ENCODE measurements around the gene CCNB2.
"Not testable (repeated sequence)": the region's sequence is repeated elsewhere in the genome, so short reads cannot be mapped to it uniquely, and the experiment has no call there.

CCNB2 gene

GRCh38 chr15:59104912-59105732, at the start of gene CCNB2:
Gene CCNB2 (plus strand): TSS chr15:59105146. CDS start chr15:59105269, 123 bp downstream.
- DNase-seq (ENCODE audit: low read depth, low spot score) = peak; percentile 97

GRCh38 chr15:59059076-59059597, 45.8 kb upstream of the CCNB2 start:
- DNase-seq (ENCODE audit: low read depth, low spot score) = no peak

DNA sequence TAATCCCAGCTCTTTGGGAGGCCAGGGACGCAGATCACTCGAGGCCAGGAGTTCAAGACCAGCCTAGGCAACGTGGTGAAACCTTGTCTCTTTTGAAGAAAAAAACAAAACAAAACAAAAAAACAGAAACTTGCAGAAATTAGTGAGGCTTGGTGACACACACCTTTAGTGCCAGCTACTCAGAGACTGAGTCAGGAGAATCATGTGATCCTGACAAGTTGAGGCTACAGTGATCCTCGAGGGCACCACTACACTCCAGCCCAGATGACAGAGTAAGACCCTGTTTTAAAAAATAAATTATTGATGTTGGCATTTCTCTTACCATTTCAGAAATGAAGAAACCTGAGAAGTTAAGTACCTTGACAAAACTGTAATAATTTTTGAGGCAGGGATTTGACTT, 44.6 kb upstream of the CCNB2 start:
- DNase-seq (ENCODE audit: low read depth, low spot score) = no peak

DNA sequence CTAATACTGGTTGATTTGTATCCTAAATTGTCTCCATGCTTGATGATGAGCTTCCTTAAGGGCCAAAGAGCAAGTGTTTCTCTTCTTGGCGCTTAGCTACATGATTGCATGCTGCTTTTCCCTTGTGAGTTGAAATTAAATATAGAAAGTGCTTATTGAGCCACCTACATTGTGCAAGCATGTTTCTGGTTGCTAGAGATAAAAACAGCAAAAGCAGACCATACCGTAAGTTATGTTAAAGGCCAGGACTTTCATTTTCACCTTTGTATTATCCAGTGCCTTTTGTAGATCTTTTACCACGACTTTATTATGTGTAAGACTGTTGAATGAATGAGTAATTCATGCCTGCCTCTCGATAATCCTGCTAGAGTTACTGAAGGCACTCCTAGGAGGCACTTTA, 41.9 kb upstream of the CCNB2 start:
- DNase-seq (ENCODE audit: low read depth, low spot score) = no peak

- DNase-seq (ENCODE audit: low read depth, low spot score) = no peak
Measured at GRCh38 chr15:59069430-59069829, 35.5 kb upstream of the CCNB2 start.

DNA sequence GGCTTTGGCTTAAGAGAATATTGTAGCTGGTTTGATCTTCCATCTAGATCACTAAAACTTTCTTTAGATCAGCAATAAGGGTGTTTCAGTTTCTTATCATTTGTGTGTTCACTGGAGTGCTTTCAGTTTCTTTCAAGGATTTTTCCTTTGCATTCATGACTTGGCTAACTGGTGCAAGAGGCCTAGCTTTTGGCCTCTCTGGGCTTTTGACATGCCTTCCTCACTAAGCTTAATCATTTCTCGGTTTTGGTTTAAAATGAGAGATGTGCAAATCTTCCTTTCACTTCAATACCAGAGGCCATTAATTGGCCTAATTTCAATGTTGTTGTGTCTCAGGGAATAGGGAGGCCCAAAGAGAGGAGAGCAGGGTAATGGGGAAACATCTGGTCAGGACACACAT, 30.3 kb upstream of the CCNB2 start:
- DNase-seq (ENCODE audit: low read depth, low spot score) = no peak

- no peak for DNase-seq (ENCODE audit: low read depth, low spot score)
Measured at GRCh38 chr15:59087731-59088130, 17.2 kb upstream of the CCNB2 start.

GRCh38 chr15:59094077-59094476, 10.9 kb upstream of the CCNB2 start:
- no peak for DNase-seq (ENCODE audit: low read depth, low spot score)

DNA sequence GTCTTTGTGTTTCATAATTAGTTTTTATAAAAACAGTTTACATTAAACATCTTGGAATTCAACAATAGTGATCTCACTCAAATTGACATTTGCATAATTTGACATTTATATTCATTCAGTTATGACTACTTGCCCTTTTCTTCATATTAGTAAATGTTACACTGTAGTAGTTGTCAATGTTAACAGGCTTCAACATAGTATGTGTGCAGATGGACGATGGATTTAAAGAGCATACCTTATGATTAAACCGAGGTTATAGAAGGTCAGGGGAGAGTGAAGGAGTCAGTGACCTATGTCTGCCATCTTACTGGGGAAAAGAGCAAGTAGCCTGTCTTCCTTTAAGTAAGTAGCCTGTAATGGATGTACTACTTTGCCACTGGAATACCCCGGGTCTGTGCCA, 8.5 kb upstream of the CCNB2 start:
- no peak for DNase-seq (ENCODE audit: low read depth, low spot score)

DNA sequence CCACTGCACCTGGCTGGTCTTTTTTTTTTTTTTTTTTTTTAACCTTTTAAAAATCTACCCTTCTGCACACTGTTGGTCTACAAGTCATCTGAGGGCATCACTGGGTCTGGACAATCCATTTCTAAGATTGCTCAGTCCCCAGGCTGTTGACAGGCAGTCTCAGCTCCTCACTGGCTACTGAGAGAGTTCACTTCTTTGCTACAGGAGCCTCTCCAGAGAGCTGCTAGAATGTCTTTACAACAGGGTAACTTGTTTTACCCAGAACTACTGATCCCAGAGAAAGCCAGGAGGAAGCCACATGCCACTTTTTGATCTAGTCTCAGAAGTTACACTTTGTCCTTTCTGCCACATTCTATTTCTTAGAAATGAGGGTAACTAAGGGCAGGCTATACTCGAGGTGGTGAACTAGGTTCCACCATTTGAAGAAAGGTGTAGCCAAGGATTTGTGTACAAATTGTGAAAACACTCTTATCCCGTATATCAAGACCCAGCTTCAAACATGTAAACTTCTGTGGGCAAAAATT, 5.7 kb upstream of the CCNB2 start:
- no peak for DNase-seq (ENCODE audit: low read depth, low spot score)

DNA sequence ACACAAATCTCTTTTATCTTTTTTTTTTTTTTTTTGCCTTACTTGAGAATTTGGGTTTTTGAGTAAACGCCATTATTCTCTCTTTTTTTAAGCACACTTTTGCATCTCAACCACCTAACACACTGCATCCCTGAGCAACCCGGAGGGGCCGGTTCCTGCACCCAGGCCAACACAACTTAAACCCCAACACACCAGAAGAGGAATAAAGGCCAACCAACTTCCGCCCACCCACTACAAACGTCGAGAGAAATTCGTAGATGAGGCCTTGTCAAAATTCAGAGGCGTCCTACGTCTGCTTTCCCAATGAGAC, 389 bp upstream of the CCNB2 start:
- DNase-seq (ENCODE audit: low read depth, low spot score) = no peak

DNA sequence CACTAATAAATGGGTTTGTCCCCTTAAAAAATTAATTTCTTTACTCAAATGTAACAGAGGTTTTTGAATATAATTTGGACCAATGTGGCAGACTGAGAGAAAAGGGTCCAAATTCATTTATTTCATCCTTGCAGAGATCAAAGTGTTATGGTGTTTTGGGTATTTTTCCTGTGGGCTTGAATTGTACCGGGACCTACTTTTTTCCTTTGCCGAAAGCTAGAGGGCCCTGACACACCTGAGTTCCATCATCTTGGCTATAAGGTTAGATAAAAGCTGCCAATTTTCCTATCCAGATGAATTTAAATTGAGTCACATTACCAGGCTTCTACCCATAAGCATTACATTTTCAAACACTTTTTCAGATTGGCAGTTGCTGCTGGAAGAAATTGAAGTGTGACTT, 908 bp downstream of the CCNB2 start:
- DNase-seq (ENCODE audit: low read depth, low spot score) = no peak

DNA sequence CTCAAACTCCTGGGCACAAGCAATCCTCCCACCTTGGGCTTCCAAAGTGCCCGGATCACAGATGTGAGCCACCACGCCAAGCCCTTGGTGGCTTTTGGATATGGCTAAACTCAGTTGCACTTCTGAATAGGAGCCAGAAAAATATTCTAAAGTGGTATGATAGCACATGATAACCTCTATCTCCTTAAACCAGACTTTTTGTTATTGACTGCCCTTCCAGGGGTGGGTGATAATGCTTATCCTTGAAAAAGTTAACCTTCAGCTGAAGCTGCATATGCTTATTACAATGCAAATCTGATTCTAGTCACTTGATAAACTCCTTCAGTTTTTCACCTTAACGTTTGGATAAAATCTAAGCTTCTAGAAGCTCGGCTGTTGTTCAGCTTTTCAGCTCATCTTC, 6.3 kb downstream of the CCNB2 start:
- no peak for DNase-seq (ENCODE audit: low read depth, low spot score)

- DNase-seq (ENCODE audit: low read depth, low spot score) = no peak
Measured at GRCh38 chr15:59115047-59115446, 10.1 kb downstream of the CCNB2 start.

- no peak for DNase-seq (ENCODE audit: low read depth, low spot score)
Measured at GRCh38 chr15:59116141-59116540, 11.2 kb downstream of the CCNB2 start.

GRCh38 chr15:59116771-59117170, 11.8 kb downstream of the CCNB2 start:
- DNase-seq (ENCODE audit: low read depth, low spot score) = no peak

DNA sequence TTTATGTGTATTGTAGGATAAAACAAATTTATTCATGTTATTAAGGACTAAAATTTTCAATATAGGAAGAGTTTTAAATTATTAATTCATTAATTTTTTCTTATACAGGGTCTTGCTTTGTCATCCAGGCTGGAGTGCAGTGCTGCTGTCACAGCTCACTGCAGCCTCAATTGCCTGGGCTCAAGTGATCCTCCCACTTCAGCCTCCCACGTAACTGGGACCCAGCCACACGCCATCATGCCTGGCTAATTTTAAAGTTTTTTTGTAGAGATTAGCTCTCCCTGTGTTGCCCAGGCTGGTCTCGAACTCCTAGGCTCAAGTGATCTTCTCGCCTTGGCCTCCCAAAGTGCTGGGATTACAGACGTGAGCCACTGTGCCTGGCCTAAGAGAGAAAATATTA, 14.7 kb downstream of the CCNB2 start:
- DNase-seq (ENCODE audit: low read depth, low spot score) = no peak

GRCh38 chr15:59120937-59121336, 16.0 kb downstream of the CCNB2 start:
- no peak for DNase-seq (ENCODE audit: low read depth, low spot score)

- no peak for DNase-seq (ENCODE audit: low read depth, low spot score)
Measured at GRCh38 chr15:59124261-59124660, 19.3 kb downstream of the CCNB2 start.

DNA sequence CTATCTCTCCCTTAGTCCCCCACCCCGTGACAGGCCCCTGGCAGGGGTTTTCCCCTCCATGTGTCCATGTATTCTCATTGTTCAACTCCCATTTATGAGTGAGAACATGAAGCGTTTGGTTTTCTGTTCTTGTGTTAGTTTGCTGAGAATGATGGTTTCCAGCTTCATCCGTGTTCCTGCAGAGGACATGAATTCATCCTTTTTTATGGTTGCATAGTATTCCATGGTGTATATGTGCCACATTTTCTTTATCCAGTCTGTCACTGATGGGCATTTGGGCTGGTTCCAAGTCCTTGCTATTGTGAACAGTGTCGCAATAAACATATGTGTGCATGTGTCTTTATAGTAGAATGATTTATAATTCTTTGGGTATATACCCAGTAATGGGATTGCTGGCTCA, 20.7 kb downstream of the CCNB2 start:
- DNase-seq (ENCODE audit: low read depth, low spot score) = not testable (repeated sequence)

DNA sequence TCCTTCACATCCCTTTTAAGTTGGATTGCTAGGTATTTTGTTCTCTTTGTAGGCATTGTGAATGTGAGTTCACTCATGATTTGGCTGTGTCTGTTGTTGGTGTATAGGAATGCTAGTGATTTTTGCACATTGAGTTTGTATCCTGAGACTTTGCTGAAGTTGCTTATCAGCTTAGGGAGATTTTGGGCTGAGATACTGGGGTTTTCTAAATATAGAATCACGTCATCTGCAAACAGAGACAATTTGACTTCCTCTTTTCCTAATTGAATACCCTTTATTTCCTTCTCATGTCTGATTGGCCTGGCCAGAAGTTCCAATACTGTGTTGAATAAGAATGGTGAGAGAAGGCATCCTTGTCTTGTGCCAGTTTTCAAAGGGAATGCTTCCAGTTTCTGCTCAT, 22.3 kb downstream of the CCNB2 start:
- not testable (repeated sequence) for DNase-seq (ENCODE audit: low read depth, low spot score)

DNA sequence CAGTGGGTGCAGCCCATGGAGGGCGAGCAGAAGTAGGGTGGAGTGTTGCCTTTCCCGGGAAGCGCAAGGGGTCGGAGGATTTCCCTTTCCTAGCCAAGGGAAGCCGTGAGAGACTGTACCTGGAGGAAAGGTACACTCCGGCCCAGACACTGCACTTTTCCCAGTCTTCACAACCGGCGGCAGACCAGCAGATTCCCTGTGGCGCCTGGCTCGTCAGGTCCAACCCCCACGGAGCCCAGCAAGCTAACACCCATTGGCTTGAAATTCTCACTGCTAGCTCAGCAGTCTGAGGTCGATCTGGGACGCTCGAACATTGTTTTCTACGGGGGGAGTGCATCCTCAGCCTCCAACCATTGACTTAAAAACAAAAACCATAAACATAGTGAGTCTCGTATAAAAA, 26.5 kb downstream of the CCNB2 start:
- no peak for DNase-seq (ENCODE audit: low read depth, low spot score)

DNA sequence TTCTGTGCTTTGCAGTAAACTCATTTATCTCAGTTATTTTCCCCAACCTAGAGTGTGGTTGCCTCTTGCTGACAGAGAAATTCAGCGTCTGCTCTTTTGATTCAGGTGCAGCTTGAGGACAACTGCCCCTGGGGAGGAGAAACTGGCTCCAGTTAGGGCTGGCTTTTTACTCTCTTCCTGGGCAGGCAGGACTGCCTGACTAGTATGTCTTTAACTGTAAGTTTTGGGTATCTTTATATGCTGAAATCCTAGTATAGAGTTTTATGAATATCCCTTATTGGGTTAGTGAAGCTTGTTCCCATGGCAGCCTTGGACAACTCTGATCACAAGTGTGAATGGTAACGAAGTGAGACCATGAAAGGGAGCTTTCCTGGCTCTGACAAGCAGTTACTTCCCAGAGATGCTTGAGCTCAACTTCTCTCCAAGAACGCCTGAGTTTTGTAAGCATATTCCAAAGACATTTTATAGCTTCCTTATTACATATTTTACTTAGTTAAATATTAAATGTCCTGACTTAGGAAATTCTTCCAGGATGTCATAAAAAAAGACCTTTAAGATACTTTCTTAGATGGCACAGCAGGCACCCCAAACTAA, 27.1 kb downstream of the CCNB2 start:
- DNase-seq (ENCODE audit: low read depth, low spot score) = no peak

Measured in ELF-1 (cell line).